GM20000 (cell line): Measurements from ENCODE around the gene CSNK1G1.

Source experiments
- DNase-seq: peaks from one replicate; pipeline ENCODE4 v3.0.0; 2012; ENCODE audit warnings: low spot score
- TF ChIP-seq, protein P1 (sequence below): IDR thresholded peaks from 2 replicates; pipeline ENCODE4 v1.5.1; 2012; ENCODE audit warnings: mild to moderate bottlenecking, control low read depth; ENCODE audit errors: extremely low read depth, missing control alignments

Gene CSNK1G1

DNA sequence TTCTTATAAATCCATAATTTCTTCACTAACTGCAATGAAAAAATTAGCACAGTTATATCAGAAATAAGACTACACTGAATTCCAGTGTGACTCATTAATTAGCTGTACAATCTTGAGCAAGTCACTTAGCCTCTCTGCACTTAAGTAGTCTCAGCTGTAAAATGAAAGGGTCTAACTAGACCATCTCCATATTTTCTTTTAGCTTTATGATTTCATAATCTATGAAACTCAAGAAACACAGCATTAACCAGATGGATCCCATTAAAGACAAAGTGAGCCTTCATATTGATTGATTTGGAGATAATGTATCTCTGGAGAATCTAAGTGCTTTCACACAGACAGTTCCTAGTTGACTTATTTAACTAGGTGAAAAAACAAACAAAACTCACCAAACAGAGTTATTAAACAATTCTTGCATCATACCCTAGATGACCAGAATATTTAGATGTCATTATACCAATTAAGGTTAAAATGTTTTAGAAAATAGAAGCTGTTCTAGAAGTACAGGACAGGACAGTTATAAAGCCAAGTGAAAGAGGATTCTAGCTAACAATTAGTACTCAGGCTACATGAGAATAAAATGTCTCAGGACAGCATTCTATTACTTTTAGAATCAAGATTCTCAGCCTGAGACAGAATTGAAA lies 11.2 kb downstream of the CSNK1G1 start:
- DNase-seq, result no peak
- TF ChIP-seq, protein P1, sequence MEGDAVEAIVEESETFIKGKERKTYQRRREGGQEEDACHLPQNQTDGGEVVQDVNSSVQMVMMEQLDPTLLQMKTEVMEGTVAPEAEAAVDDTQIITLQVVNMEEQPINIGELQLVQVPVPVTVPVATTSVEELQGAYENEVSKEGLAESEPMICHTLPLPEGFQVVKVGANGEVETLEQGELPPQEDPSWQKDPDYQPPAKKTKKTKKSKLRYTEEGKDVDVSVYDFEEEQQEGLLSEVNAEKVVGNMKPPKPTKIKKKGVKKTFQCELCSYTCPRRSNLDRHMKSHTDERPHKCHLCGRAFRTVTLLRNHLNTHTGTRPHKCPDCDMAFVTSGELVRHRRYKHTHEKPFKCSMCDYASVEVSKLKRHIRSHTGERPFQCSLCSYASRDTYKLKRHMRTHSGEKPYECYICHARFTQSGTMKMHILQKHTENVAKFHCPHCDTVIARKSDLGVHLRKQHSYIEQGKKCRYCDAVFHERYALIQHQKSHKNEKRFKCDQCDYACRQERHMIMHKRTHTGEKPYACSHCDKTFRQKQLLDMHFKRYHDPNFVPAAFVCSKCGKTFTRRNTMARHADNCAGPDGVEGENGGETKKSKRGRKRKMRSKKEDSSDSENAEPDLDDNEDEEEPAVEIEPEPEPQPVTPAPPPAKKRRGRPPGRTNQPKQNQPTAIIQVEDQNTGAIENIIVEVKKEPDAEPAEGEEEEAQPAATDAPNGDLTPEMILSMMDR, result no peak

DNA sequence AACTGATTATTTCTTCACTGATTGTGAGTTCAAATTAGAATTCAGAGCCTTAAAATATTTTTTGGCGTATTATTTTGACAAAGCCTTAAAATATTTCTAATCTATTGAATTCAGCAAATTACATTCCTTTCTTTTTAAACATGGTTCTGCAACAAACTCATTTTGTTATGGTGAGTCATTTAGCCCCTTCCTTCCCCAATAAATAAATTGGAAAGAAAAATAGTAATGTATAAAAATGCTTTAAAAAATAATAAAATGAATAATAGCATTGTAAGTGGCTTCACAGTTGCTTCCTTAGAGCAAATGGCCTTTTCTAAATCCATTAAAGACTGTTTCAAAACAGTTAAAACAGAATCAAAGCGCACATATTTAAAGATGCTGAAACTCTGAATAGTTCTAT lies 12.1 kb downstream of the CSNK1G1 start:
- TF ChIP-seq, protein P1, result no peak
- no peak for DNase-seq

DNA sequence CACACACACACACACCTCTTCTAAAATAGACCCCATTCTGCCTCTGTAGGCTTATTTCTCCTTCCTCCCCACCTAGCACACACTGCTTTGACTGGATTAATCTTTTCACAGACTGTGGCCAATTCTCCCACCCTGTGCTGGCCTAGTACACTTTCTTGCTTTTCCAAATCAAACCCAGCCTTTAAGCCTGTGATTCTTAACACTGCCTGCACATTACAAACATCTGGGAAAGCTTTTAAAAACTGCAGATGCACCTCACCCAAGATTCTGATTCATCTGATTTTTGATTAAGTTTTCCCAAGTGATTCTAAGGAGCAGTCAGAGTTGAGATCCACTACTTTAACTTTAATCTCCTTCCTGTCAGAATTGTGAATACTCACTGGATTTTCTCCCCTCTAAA lies 12.8 kb downstream of the CSNK1G1 start:
- TF ChIP-seq, protein P1, result no peak
- DNase-seq, result no peak

DNA sequence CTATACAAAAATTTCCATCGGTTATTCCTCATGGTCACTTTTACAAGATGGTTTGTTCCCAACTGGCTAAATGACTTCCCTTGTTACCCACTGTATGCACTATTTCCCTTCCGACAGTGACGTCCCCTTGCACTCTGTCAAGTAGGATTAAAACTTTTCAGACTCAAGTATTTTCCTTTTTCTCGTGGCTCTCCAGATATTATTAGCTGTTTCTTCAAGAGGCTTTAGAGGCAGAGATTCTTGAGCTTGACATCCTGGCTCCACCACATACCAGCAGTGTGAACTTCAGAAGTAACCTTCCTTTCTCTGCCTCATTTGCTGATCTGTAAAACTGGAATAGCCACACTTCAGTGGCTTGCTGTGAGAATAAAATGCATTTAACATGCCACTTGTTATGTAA lies 14.0 kb downstream of the CSNK1G1 start:
- no peak for DNase-seq
- TF ChIP-seq, protein P1, result no peak

DNA sequence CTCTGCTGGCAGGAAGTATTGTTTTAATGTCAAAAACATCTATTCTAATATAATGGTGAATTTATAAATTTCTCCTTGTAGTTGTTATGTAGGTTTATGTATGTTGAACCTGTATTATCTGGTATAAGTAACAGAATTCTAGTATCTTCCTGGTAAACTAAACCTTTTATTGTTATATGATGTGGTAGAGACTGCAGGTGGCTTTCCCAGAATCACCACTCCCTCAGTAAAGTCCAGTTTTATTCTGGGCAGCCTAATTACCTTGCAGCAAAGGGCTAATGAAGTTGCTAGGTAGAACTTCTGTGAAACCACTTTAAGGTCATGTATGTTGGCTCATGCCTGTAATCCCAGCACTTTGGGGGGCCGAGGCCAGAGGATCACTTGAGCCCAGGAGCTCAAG lies 15.6 kb downstream of the CSNK1G1 start:
- DNase-seq, result no peak
- TF ChIP-seq, protein P1, result no peak

DNA sequence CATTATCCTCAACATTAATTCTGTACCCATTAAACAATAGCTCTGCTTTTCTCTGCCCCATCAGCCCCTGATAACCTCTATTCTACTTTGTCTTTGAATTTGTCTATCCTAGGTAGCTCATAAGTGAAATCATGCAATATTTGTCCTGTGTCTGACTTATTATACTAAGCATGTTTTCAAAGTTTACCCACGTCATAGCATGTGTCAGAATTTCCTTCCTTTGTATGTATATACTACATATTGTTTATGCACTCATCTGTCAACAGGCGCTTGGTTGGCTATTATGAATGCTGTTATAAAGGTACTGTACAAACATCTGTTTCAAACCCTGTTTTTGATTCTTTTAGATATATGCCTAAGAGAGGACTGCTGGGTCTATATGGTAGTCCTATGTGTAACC lies 18.2 kb downstream of the CSNK1G1 start:
- DNase-seq, result no peak
- TF ChIP-seq, protein P1, result no peak

DNA sequence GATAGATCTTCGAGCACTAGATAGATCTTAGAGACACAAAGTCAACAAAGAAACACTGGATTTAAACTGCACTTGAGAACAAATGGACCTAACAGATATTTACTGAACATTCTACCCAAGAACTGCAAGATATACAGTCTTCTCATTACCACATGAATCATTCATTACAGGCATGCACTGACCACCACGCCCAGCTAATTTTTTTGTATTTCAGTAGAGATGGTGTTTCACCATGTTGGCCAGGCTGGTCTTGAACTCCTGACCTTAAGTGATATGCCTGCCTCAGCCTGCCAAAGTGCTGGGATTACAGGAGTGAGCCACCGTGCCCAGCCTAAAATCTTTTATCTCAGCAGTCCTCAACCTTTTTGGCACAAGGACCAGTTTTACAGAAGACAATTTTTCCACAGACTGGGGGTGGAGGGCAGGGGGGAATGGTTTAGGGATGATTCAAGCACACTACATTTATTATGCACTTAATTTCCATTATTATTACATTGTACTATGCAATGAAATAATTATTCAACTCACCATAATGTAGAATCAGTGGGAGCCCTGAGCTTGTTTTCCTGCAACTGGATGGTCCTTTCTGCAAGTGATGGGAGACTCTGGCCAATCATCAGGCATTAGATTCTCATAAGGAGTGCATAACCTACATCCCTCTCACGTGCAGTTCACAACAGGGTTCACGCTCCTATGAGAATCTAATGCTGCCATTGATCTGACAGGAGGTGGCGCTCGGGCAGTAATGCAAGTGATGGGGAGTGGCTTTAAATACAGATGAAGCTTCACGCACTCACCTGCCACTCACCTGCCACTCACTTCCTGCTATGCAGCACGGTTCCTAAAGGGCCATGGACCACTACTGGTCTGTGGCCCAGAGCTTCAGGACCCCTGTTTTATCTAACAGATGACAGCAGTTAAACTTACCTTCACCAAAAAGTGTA lies 21.7 kb downstream of the CSNK1G1 start:
- no peak for DNase-seq
- TF ChIP-seq, protein P1, result no peak
